Measurements from ENCODE around the gene PLPPR5. TPM values are rescaled to one million over a fixed set of nuclear protein-coding genes. Genes with fewer than 3 reads are reported as not detected.
"Not testable (repeated sequence)": the region's sequence is repeated elsewhere in the genome, so short reads cannot be mapped to it uniquely, and the experiment has no call there.

The PLPPR5 gene
- total RNA-seq (2014; rRNA removed; shearing (Covaris generic)) = 0.20 and 0.24 TPM in 2 replicates

- no peak for DNase-seq (ENCODE audit: low read depth)
These were observed at the start of gene PLPPR5 for GRCh38 chr1:99004861-99005442. Gene PLPPR5, minus strand, starts transcription at chr1:99004861. Its CDS starts 190 bp downstream, at chr1:99004671.

DNA sequence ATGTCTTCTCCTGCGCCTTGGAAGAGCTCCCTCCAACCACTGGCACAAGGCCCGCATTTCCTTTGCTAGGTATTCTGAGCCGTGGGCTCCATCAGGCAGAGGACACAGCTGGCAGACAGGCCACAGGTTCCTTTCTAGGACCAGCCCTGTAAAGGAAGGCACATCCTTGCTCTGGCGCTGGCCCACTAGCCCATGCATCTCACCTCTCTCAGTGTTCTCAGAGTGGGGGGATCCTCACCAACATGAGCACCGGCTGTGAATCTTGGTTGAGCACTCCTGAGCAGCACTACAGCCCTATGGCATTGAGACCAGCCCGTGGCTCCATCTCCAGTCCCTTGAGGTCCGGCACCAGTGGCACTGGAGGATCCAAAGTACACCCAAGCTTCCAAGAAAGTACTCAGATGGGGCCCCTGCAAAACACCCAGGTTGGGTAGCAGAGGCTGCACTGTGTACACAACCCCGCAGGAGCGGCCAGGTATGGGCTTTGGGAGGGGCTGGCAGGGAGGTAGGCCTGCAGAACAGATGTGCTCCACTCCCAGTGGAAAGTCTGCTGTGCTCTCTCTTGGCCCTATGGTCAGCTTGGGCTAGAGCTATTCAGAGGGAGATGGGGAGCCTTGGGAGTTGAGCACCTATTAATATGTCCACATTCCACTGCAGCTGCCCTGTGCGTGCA is 47.1 kb upstream of the PLPPR5 start:
- DNase-seq (ENCODE audit: low read depth) = no peak

GRCh38 chr1:99049745-99050144 is 45.1 kb upstream of the PLPPR5 start:
- DNase-seq (ENCODE audit: low read depth) = no peak

GRCh38 chr1:99036746-99037145 is 32.1 kb upstream of the PLPPR5 start:
- DNase-seq (ENCODE audit: low read depth) = not testable (repeated sequence)

GRCh38 chr1:99018313-99018712 is 13.7 kb upstream of the PLPPR5 start:
- no peak for DNase-seq (ENCODE audit: low read depth)

DNA sequence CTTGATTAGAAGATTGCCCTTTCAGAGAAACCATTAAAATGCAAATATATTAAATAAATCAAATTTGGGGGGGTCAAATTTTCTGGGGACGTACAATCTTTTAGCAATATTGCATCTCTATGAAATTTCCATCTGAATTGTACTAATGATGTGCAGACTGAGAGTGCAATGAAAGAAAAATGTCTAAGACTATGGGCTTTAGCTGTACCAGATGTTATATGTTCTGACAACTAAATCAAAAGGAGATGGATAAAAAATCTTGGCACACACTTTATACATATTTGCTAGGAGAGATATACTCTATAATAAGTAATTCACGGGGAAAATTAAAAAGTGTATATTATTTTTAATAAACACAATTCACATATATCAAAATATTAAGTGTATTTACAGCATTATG is 13.0 kb upstream of the PLPPR5 start:
- no peak for DNase-seq (ENCODE audit: low read depth)

DNA sequence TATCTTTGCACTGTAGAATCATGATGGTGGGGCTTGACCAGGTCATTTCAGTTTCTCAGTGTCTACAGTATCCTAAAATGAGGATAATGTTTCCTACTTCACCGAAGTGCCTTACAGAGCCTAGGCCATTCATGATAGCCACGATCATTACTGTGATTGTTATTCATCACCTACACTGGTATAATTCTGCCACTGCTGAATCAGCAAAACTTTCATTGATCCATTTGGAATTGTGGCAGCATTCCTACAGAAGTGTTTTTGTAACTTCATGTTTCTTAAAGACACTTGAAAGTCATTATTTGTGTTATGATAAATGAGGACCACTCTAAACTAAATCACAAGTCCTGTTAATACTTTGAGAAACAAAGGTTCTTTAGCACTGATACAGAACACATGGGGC is 6.0 kb upstream of the PLPPR5 start:
- DNase-seq (ENCODE audit: low read depth) = no peak

DNA sequence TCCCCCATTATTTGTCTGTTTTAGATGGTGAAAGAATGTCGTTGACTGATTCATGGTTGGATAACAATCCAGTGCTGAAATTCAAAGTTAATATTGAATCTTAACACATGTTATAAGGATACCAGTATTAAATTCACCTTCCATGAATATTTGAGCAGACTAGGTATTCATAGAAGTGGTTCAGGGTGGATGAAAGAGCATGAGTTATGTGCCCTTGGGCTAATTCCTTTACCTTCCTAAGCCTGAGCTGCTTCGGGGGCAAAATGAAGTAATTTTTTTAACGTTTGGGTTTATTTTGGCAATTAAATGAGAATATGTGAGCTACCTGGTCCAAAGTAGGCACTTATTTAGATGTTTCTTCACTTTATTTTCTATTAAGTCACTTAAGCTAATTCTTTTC is 2.7 kb upstream of the PLPPR5 start:
- DNase-seq (ENCODE audit: low read depth) = no peak

DNA sequence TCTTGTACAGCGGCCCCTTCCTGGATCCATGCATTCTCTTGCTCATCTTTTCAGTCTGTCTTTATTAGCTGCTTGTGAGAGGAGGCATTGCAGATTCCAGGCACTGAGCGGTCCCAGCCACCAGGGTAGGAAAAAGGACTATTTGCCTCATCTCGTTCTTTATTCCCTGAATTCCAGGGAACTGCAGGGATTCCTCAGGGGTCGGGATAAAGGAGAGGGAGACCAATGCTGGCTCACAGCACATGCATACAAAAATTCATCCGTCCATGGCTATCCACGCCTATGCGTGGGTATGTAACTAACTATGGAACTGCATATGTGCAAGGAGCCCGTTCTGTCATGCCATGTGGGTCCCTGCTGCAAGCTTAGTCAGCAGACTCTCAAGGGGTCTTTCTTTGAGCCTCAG is 879 bp upstream of the PLPPR5 start:
- DNase-seq (ENCODE audit: low read depth) = no peak

GRCh38 chr1:99004254-99004860 is 304 bp downstream of the PLPPR5 start:
- DNase-seq (ENCODE audit: low read depth) = no peak

- DNase-seq (ENCODE audit: low read depth) = no peak
These were observed 944 bp downstream of the PLPPR5 start for GRCh38 chr1:99003581-99004253.

DNA sequence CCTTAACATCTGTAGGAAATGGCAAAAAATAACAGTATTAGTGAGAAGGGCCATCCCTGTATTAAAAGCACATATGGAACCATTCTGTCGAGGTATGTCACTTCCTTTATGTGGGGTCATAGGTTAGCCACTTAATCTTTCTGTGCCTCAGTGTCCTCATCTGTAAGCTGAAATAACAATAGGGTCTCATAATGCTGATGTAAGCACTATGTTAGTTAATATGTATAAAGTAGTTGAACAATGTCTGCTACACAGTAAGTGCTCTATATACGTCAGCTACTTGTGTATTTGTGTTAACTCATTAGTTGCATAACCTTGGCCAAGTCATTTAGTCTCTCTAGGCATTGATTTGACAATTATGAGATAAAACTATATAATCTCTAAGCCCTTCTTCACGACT is 11.8 kb downstream of the PLPPR5 start:
- DNase-seq (ENCODE audit: low read depth) = no peak

DNA sequence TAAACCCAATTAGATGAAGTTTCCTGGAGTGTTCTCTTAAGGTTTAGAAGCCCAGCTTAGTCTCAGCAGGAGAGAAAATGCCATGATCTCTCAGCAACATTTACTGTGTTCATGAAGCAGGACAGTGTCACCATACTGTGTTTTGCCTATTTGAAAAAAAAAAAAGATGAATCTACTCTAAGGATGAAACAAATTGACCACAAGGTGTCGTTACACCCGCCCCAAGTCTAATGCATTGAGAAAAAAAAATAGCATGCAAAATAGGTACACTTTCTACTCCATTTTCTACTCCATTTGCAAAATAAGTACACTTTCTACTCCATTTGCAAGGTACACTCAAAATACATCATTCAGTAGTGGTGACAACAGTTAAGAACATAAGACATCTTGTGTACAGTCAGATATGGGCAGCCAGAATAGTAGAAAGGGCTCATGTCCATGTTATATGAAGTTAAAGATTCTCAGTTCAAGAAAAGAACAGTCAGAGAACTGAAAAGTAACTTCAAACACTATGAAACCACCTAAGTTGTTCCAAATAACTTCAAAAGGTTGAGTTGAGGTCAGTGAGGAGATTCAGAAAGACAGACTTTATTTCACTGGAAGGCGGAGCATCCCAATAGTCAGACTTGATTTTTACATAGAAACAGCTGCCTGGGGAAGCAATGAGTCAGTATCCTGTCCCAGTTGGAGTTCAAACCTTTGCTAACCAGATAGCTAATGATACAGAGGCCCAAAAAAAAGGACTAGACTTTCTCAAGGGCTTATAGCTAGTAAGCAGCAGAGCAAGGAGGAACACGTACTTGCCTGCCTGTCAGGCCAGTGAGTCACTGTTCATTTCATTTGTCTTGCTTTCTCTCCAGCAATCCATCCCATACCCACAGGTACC is 13.3 kb downstream of the PLPPR5 start:
- peak; percentile 42 for DNase-seq (ENCODE audit: low read depth)

DNA sequence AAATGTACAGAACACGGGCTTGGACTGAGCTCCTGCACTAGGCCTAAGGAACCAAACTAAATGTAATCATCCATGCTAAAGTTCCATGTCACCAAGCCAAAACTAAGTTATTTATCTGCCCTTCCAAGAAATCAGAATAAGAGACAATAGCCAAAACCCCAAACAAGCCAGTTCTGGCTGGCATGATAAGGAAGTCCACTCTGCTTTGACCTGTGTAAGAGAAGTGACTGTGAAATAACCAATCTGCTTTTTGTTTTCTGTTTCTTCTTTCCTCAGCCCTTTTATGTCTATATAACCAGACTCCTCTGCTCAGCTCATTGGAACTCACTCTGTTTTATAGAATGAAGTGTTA is 15.1 kb downstream of the PLPPR5 start:
- DNase-seq (ENCODE audit: low read depth) = no peak

DNA sequence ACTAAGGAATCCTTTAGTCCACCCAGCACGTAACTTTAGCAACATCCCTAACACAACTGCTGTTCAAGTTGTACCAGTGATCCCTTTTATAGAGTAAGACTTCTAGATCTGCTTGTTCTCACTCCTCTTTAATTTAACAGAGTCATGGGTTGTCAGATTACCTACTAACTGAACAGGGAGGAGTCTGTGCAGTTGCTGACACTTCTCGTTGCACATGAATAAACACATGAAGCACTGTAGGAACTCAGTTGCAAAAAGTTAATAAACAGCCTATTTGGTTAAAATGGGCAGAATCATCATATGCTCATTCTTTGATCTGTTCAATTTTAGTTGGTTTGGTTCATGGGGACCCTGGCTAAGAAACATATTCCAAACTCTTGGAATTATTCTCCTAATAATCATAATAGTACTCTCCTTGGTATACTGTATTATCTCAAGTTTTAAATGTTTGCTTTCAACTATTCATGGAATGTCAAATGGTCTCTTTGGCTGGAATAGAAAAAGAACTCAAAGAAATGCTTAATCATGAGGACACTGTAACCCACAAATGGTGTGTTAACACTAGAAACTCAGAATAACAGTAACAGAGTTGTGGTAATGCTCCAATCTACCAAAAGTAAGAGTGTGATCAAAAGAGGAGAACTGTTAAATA is 15.6 kb downstream of the PLPPR5 start:
- no peak for DNase-seq (ENCODE audit: low read depth)

DNA sequence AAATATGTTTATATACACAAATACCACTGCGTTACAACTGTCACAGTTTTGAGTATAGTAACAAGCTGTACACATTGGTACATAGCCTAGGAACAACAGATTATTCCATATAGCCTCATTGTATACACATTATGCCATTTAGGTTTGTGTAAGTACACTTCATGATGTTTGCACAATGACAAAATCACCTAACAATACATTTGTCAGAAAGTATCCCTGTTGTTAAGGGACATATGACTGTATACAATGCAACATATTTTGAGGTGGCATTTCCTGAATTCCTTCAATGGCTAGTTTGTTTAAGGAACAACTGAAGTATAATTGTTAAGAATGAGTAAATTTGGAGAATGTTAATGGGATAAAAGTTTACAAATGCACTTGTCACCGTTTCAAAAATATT is 19.0 kb downstream of the PLPPR5 start:
- DNase-seq (ENCODE audit: low read depth) = no peak

DNA sequence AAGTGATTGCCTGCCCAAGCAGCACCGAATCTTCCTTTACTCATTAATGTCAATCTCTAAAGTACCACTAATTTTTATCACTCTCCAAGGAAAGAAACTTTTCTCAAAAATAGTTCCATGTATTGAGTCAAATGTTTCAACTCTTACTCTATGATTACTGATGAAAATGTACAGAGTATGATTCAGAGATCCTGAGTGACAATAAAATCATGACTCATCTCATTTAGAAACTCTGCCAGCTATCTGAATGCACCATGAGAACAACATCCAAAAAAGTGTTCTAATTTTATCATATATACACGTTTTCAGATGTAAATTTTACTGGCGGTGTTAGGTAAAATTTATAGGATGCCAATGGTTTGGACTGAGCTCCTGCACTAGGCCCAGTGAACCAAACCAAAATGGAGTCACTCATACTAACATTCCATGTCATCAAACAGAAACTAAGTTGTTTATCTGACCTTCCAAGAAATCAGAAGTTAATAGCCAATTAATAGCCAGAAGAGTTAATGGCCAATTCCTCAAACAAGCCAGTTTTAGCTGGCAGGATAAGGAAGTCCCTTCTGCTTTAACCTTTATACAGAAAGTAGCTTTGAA is 22.6 kb downstream of the PLPPR5 start:
- DNase-seq (ENCODE audit: low read depth) = peak; percentile 8

- no peak for DNase-seq (ENCODE audit: low read depth)
These were observed 25.2 kb downstream of the PLPPR5 start for GRCh38 chr1:98979463-98979862.

DNA sequence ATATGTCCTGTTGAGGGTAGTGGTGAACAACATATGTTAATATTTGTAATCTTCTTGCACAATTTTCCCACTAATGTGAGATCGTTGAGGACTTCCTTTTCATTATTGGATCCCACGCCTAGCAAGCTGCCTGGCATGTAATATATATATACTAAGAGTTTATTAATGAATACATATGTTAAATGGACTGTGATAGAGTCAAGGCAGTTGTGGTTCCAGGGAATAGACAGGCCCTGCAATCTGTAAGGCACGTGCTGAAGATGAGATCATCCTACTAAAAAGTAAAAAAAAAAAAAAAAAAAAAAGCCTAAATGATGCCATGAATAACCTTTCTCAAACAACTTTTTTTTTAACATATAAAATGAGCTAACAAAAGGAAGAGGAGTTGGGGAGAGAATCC is 28.9 kb downstream of the PLPPR5 start:
- no peak for DNase-seq (ENCODE audit: low read depth)

DNA sequence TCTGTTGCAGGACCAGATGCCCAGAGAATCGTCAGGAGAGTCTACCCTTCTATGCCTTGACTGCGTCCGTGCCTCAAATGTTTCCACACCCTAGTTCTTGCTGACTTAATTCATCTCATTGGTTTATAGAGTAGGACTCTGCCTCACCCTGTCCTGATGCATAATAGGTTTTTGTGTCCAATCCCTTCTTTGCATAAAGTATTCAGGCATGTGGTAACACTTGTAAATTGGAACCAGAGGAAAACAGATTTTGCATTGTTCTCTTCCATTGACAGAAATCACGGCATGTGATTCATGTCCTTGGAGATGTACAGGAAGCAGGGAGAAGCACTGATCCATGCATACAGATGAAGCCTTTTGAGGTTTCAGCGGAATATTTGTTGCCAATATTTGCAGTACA is 29.5 kb downstream of the PLPPR5 start:
- peak; percentile 54 for DNase-seq (ENCODE audit: low read depth)
